GM03348 (cell line): ENCODE measurements around the gene DYDC2.
"Not testable (repeated sequence)": the region's sequence is repeated elsewhere in the genome, so short reads cannot be mapped to it uniquely, and the experiment has no call there.

Experiments used
- DNase-seq: peaks from one replicate; pipeline ENCODE4 v3.0.0; 2012; ENCODE audit warnings: low spot score

Gene DYDC2

DNA sequence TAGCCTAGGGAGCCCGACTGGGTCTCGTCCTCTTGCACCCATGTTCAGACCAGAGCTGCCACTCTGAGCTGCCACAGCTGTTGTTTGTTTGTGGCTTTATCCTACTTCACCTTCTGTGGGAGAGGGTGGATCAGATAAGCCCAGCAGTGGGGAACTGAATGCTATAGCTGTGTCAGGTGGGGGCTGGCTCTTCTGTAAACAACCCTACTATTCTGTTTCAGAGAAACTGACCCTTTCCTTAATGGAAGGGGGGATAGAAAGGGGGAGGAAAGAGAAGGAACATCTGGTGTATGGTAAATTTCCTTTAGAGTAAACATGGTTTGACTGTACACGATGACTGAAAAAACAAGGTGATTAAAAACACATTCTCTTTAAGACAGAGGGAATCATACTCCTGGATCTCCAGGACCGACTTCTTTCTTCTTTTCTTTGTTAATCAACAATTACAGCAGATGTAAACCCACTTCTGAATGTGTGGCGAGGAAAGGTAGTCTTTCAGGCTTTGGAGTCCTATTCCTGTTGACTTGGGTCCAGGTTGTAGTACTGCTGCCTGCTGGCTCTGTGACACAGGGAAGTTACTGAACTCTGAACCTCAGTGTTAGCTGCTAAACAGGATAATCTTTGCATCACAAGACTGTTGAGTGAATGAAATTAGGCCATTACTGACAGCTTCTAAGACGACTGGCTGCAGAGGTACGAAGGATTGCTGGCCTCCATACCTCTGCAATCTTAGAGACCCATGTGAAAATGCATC lies 57.7 kb downstream of the DYDC2 start:
- DNase-seq, result no peak

DNA sequence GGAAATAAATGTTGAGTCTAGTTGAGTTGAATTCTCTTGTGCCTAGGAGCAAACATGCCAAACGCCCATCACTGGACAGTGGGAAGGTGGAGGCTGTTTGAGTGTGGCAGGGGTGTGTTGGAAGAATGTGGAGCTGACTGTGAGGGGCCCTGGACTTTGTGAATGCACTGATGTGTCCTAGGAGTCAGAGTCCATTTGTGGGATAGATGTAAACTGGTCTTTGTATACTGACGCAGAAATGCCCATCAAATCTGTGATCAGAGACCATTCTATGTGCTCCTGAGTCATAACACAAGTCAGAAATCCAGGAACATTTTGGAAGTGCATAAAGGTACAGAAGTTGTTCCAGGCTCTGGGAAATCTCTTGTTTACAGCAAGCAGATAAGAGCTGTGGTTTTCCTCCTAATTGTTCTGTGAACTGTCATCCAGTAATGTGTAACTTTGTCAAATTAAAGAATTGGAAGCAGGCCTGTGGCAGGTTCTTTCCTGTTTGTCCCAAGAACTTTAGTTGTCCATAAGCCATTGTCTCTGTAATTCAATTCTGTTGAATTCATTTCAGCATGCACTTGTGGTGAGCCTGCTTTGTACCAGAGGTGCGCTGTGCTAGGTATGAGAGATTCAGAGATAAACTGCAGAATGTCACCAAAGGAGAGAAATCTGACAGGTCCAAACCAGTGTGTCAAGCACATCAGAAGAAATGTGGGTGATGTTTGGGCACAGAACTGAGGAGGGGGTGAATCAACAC lies 59.3 kb downstream of the DYDC2 start:
- DNase-seq, result no peak

DNA sequence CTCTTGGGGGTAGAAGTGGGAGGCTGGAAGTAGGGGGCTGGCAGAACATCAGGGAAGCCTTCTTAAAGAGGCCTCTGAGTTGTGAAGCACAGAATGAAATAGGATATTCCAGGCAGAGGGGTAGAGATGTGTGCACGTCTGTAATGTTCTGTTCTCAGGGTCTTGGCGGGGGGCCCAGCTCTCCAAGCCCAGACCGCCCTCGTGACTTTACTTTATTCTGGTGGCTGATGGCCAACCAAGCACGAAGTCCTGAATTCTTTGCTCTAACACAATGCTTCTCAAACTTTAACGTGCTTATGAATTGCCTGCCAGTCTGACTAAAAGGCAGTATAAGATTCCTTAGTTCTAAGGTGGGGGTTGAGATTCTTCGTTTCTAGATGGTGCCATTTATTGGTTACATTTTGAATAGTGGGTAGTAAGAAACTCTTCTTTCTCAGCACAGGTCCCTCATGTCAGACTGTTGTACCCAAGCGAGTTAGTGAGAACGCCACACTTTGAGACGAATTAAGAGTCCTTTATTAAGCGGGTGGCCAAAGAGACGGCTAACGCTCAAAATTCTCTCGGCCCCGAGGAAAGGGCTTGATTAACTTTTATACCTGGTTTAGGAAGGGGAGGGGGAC lies 60.0 kb downstream of the DYDC2 start:
- DNase-seq, result no peak

DNA sequence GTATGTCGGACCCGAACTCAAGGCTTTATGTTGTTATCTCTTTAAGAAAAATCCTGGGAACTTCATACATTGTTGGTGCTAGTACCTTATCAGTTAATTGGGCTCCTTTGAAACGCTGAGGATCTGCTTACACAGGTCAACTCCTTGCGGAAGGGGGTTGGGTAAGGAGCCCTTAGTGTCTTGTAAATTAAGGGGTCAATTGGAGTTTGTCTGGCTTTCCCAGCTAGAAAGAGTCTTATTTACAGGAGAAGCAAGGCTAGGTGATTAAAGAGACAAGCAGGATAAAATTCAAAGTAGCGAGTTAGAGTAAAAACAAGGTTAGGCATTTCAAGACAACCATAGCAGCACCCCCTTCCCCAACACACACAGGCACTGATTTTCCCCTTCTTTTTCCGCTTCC lies 60.7 kb downstream of the DYDC2 start:
- not testable (repeated sequence) for DNase-seq
